ENCODE results near the gene POMT1. TPM values are rescaled to one million over a fixed set of nuclear protein-coding genes. Genes with fewer than 3 reads are reported as not detected.

POMT1 gene
- total and polyA plus RNA-seq, 2 experiments from 2014 or later = 35.3 to 44.8 TPM

DNA sequence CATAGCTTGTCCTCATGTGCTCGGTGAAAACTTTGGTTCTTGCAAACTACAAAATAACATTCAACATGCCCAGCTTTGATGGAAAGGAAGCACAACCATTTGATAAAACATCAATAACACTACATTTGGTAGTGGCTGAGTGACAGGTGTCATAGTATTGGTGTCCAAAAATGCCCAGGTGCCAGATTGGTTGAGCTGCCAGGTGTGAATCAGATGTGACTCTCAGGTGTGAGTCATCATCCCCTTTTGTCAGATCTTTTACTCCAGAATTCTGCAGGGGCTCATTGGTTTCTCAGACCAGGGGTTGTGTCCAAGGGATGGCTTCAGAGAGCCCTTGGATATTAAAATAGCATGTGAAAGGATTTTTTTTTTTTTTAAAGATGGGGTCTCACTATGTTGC, 22.5 kb upstream of the POMT1 start:
- Histone ChIP-seq H3K4me1 (ENCODE audit: insufficient read depth) (no peaks in the 10 kb centered on the region), H3K36me3 (replicated peaks; ENCODE audit: insufficient read depth, low read depth) (no peaks in the 10 kb centered on the region), H3K27ac (no peak overlapping the region), H3K4me3 (no peak overlapping the region), H3K27me3 (no peaks in the 10 kb centered on the region), H3K9me2 (replicated peaks; ENCODE audit: insufficient read depth) (no peaks in the 10 kb centered on the region), H3K4me2 (no peak overlapping the region), H2AFZ (no peak overlapping the region), H4K20me1 (ENCODE audit: insufficient read depth, poor library complexity, severe bottlenecking) (peaks cover 10% of the 10 kb centered on the region), H3K9me3 (ENCODE audit: low read depth) (no peaks in the 10 kb centered on the region), H3K79me2 (peaks cover 35% of the 10 kb centered on the region)
- TF ChIP-seq EZH2phosphoT487 (IDR thresholded peaks at IDR 0.05; ENCODE audit: low read depth, severe bottlenecking, unreplicated experiment) (no peak), EZH2 (IDR thresholded peaks at IDR 0.05; ENCODE audit: borderline replicate concordance) (no peak)
- TF ChIP-seq, protein P1, sequence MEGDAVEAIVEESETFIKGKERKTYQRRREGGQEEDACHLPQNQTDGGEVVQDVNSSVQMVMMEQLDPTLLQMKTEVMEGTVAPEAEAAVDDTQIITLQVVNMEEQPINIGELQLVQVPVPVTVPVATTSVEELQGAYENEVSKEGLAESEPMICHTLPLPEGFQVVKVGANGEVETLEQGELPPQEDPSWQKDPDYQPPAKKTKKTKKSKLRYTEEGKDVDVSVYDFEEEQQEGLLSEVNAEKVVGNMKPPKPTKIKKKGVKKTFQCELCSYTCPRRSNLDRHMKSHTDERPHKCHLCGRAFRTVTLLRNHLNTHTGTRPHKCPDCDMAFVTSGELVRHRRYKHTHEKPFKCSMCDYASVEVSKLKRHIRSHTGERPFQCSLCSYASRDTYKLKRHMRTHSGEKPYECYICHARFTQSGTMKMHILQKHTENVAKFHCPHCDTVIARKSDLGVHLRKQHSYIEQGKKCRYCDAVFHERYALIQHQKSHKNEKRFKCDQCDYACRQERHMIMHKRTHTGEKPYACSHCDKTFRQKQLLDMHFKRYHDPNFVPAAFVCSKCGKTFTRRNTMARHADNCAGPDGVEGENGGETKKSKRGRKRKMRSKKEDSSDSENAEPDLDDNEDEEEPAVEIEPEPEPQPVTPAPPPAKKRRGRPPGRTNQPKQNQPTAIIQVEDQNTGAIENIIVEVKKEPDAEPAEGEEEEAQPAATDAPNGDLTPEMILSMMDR (IDR thresholded peaks at IDR 0.05; ENCODE audit: poor library complexity) = no peak
- WGBS (ENCODE audit: low lambda C conversion rate, missing lambda C conversion rate) = 100% methylated on average over 1 of the region's 1 CpG
- no peak for DNase-seq (ENCODE audit: low spot score)

DNA sequence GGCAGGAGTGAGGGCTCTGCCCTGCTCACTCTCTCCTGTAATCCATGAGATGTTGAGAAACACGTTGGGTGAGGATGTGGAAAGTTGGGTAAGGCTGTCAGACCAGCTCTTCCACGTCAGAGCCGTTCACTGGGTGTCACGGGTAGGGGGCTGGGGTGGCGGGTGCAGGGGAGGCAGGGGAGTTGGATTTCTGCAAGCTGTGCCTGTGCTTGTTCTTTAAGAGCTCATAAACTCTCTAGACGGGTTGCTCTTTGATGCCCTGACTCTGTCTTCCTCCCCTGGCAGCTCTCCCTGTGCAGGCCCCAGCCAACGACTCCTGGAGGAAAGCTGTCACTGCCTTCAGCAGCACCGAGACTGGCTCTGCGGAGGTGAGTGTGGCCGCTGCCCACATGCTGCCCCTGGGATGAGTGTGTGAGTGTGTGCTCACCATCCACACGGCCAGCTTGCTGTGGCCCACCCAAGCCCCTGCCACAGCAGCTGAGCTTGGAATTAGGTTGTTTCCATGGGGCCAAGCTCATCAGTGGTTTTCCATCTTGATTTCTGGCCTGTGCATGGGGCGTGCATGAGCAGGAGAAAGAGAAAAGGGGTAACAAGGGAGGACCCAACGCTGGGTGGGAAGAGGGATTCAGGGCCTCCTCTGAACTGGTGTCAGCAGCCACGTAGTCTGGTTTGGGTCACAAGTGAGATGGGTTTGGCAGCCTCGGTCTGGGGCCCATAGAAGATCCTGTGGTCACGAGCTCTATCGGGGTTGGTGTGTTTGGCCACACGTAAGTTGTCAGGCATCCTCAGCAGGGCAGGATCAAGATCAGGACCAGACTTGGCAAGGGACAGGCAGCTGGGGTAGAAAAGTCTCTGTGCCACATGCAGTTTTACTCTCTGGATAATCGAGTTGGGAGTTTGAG, 21.0 kb upstream of the POMT1 start:
- Histone ChIP-seq H3K9me3 (ENCODE audit: low read depth) (no peaks in the 10 kb centered on the region), H3K36me3 (replicated peaks; ENCODE audit: insufficient read depth, low read depth) (no peaks in the 10 kb centered on the region), H3K27me3 (no peaks in the 10 kb centered on the region), H3K4me2 (no peak overlapping the region), H3K27ac (peak overlapping the region; percentile 57), H3K4me3 (no peak overlapping the region), H2AFZ (no peak overlapping the region), H3K4me1 (ENCODE audit: insufficient read depth) (no peaks in the 10 kb centered on the region), H3K9me2 (replicated peaks; ENCODE audit: insufficient read depth) (no peaks in the 10 kb centered on the region), H3K79me2 (peaks cover 35% of the 10 kb centered on the region), H4K20me1 (ENCODE audit: insufficient read depth, poor library complexity, severe bottlenecking) (peaks cover 6% of the 10 kb centered on the region)
- no peak for TF ChIP-seq EZH2phosphoT487 (IDR thresholded peaks at IDR 0.05; ENCODE audit: low read depth, severe bottlenecking, unreplicated experiment)
- WGBS (ENCODE audit: low lambda C conversion rate, missing lambda C conversion rate) = 90% methylated on average over 19 of the region's 19 CpGs
- DNase-seq (ENCODE audit: low spot score) = peak; percentile 53

DNA sequence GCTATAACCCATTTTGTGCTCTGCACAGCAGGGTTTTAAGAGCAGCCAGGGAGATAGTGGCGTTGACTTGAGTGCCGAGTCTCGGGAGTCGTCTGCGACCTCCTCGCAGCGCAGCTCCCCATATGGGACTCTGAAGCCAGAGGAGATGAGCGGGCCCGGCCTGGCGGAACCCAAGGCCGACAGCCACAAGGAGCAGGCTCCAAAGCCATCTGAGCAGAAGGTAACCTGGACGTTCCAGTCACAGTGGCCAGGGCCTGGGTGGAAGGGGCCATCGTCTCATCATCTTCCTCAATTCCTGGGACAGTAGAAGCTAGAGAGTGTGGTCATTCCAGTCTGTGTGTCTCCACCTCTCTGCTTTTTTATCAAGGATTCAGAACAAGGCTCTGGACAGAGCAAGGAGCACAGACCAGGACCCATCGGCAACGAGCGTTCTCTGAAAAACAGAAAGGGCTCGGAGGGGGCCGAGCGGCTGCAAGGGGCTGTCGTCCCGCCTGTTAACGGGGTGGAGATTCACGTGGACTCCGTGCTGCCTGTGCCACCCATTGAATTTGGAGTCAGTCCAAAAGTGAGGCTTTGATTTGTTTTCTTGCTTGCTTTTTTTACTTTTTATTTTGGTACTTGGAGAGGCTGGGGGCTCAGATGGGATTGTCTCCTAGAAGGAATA, 20.2 kb upstream of the POMT1 start:
- no peak overlapping the region for H3K4me3 ChIP-seq
- no peaks in the 10 kb centered on the region for H3K27me3 ChIP-seq
- no peaks in the 10 kb centered on the region for H3K9me2 ChIP-seq (replicated peaks; ENCODE audit: insufficient read depth)
- H4K20me1 ChIP-seq (ENCODE audit: insufficient read depth, poor library complexity, severe bottlenecking) = peaks cover 7% of the 10 kb centered on the region
- TF ChIP-seq EZH2phosphoT487 (IDR thresholded peaks at IDR 0.05; ENCODE audit: low read depth, severe bottlenecking, unreplicated experiment) (no peak), EZH2 (IDR thresholded peaks at IDR 0.05; ENCODE audit: borderline replicate concordance) (no peak)
- TF ChIP-seq, protein P1 (IDR thresholded peaks at IDR 0.05; ENCODE audit: poor library complexity) = no peak
- no peak for DNase-seq (ENCODE audit: low spot score)
- no peak overlapping the region for H2AFZ ChIP-seq
- no peak overlapping the region for H3K4me2 ChIP-seq
- WGBS (ENCODE audit: low lambda C conversion rate, missing lambda C conversion rate) = 97% methylated on average over 24 of the region's 24 CpGs
- no peaks in the 10 kb centered on the region for H3K9me3 ChIP-seq (ENCODE audit: low read depth)
- H3K79me2 ChIP-seq = peaks cover 28% of the 10 kb centered on the region
- H3K36me3 ChIP-seq (replicated peaks; ENCODE audit: insufficient read depth, low read depth) = no peaks in the 10 kb centered on the region
- no peaks in the 10 kb centered on the region for H3K4me1 ChIP-seq (ENCODE audit: insufficient read depth)
- H3K27ac ChIP-seq = peak overlapping the region; percentile 57
